LoVo (cell line): ENCODE data around the gene IGF2.

Experiments used
- DNase-seq: peaks from one replicate; pipeline ENCODE4 v3.0.0-alpha.2; 2016; ENCODE audit warnings: low spot score

IGF2 gene

DNA sequence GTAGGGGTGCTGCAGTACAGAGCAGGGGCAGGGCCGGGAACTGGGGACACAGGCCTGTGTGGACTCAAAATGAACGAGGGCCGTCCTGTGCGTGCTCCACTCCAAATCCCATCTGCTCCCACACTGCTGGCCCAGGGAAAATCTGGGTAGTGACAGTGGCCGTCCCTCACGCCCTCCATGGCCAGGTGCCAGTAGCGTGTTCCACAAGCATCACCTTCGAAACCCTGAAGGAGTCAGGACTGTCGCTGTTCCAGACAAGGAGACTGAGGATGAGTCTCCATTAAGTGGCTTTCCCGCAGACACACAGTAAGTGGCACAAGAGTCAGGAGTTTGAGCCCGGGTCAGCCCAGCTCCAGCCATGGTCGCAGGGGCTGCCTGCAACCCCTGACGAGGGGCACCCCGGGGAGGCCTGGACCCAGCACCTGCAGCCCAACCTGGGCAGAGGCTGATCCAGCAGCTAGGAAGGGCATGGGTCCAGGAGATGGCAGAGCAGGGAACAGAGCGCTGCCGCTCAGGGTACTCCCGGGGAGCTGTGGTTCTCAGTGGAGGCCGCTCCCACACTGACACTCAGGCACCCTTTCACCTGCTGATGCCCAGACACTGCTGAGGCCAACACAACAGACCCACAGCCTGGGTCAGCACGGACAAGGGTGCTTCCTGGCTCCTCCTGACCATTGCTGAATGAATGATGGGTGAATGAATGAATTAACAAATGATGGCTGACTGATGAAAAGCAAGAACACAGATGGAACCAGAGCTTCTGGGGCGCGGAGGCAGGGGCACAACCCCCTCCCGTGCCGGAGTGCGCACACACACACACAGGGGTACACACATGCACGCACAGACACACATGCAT, 35.3 kb downstream of the IGF2 start:
- no peak for DNase-seq

GRCh38 chr11:2102883-2103213, 36.3 kb downstream of the IGF2 start:
- no peak for DNase-seq

DNA sequence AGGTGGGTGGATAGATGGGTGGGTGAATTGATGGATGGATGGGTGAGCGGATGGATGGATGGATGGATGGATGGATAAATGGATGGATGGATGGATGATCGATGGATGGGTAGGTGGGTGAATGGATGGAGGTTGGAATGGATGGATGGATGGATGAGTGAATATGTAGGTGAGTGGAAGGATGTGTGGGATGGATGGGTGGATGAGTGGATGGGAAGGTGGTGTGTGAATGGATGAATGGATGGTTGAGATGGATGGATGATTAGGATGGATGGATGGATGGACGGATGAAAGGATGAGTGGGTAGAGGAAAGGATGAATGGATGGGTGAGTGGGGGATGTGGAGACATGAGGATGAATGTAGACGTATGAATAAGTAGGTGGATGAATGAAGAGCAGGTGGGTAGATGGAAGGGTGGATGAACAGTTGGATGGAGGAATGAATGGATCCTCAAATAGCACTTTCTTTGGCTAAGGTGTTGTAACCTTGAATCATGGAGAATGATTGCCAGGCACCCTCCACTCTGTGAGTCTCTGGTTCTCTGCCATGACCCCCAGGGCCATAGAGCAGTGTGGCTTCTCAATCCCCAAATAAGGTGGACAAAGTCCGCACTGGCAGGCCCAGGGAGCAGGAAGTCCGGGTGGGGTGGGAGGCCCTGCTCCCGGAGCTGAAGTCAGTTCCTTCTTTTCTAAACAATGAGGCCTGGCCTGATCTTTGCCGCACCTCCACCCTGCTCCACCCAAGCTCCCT, 36.9 kb downstream of the IGF2 start:
- no peak for DNase-seq

- DNase-seq: no peak
These were observed 38.0 kb downstream of the IGF2 start for GRCh38 chr11:2101171-2101675.

GRCh38 chr11:2100361-2101170, 38.6 kb downstream of the IGF2 start:
- DNase-seq: no peak

DNA sequence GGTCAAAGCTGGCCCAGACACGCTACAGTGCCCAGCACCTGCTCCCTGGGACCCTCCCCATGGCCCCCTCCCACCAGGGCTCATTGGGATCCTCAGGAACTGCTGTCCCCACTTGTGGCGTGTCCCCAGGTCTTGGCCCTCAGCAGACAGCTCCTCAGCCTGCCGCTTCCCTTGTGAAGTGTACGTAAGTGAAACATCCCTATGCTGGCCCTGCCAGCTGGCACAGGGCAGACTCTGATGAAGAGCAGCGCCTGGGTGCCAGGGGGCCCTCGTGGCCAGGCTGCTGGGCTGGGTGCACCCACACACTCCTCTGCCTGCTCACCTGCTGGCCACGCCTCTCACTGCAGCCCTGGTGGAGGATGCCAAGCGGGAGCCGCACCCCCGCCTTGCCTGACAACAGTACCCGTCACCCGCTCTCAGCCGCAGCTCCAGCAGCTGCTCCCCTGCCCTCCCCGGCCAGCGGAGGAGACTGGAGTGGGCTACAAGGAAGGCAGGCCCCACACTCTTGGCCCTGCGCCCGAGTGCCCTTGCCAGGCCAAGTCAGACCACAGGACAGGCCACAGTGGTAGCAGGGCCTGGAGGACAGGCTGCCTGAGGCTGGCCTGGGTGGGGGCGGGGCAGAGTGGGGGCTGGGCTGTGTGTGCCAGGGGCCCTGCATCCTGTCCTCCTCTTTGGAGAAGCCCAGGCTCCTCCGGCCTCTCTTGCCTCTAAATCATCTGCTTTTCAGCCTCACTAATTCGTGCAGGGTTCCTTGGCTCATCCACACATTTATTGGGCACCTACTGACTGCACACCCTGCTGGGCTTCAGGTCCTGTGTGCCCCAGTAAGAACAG, 39.5 kb downstream of the IGF2 start:
- no peak for DNase-seq

- no peak for DNase-seq
These were observed 40.3 kb downstream of the IGF2 start for GRCh38 chr11:2098691-2099515.

GRCh38 chr11:2097998-2098690, 41.0 kb downstream of the IGF2 start:
- DNase-seq: no peak

- DNase-seq: no peak
These were observed 41.7 kb downstream of the IGF2 start for GRCh38 chr11:2097356-2097997.

DNA sequence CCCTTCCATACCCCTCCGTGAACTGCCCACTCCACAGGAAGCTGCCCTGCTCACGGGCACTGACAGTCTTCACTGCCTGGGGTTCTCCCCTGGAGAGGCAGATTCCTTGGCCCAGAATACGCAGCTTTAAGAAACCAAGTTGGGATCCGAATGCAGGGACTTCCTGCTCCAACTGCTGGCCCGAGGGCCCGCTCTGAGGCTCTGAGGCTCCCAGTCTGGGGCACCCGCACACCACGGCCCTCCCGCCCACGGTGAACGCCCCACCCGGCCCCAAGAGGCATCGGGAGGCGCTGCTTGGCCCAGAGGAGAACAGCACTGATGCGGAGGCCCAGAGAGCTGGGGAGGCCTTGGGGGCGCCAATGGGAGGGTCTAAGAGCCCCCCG, 42.3 kb downstream of the IGF2 start:
- DNase-seq: no peak

DNA sequence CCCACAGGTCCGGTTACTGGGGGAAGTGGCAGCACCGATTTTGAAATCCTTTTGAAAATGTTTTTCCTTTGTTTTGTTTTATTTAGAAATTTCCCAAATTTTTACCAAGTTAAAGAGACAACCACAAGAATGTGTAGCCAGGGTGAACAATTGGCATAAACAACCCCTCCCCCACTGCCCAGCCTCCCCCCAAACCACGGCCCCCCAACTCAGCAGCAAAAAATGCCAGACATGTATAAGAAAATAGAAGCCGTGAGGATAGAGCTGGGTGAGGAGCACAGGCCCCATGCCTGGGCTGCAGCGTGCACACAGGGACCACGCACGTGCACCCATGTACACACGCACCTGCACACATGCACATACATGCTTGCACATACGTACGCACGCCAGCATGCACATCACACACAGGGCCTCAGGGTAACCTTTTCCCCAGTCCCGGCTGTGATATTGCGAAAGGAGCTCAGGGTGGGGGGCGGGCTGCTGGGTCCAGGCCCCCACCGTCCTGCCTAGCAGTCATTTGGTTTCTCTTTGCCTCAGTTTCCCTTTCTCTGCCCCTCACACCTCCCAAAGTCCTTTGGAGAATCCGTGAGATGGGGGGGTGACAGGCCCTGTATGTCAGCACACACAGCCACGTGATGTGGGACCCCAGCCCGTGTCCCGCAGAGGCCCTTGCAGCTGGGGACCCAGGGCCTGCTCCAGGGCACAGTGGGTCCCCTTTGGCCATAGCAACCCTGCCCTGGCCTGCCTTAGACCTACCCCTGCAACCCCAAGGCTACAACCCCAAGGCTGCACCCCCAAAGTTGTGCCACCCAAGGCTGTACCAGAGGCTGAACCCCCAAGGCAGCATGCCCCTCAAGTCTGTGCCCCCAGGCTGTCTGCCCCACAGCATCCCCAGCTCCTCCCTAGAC, 42.9 kb downstream of the IGF2 start:
- DNase-seq: no peak

DNA sequence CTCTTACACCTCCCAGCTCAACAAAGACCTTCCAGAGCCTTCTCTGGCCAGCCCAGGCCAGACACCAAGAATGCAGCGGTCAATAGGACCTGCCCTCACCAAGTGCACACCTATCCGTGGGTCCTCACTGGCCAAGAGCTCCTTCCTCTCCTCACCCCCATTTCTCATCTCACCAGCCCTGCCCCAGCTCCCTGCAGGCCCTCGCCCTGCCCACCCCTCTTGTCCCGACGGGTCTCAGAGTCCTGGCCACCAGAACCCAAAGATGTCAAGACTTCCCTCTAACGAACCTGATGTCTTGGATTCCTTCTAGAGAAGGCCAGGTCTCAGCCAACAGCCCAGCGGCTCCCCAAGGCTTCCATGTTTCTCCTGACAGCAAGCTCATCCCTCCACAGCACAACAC, 43.6 kb downstream of the IGF2 start:
- DNase-seq: no peak

- DNase-seq: no peak
These were observed 44.0 kb downstream of the IGF2 start for GRCh38 chr11:2095198-2095520.

DNA sequence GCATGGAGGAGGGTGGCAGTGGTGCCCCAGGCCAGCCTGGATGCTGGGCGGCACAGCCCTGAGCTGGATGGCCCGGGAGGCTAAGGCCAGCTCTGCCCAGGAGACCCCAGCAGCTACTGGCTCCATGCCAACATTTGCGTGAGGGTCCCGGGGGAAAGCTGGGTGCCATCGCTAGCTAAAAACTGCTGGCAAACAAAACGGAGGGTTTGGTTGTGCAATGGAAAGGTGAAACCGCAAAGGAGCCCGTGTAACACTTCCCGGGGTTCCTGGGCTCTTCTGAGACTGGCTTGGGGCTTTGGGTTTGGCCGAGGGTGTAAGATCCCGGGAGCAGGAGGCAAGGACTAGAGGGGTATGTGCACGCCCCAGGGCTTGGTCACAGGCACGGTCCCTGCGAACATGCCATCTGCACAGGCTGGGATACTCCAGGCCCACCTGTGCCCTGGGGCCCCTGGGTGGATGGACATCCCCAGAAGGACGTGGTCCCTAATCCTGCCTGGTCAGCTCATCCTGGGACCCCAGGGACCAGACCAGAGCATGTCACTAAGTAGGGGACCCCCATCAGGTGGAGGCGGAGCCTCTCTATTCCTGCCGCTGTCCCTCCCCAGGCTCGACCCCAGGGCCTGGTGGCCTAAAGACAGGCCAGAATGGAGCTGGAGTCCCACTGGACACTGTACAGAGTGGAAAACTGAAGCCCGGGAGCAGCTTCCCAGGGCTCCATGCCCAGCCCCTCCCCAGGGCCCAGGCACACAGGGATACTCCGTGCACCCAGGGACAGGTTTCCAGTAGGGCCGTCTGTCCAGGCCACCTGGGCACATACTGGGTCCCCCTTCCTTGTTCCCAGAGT, 44.6 kb downstream of the IGF2 start:
- DNase-seq: no peak

GRCh38 chr11:2093575-2094353, 45.4 kb downstream of the IGF2 start:
- no peak for DNase-seq

- peak; percentile 68 for DNase-seq
These were observed 46.2 kb downstream of the IGF2 start for GRCh38 chr11:2092956-2093412.

GRCh38 chr11:2092464-2092910, 46.7 kb downstream of the IGF2 start:
- no peak for DNase-seq
